GM06990 (cell line): ENCODE measurements around the gene ZNF223.

ENCODE experiments used
- DNase-seq: peaks from one replicate; pipeline ENCODE4 v3.0.0-alpha.2; 2011; ENCODE audit not compliant: insufficient read length; ENCODE audit errors: extremely low read depth
- H3K27me3 ChIP-seq: replicated peaks from 2 replicates; pipeline ENCODE4 v1.6.0; 2011; ENCODE audit warnings: low read length; ENCODE audit not compliant: control insufficient read depth, insufficient read depth
- H3K36me3 ChIP-seq: 2 replicates; pipeline ENCODE4 v1.5.1; 2011; ENCODE audit warnings: low read length; ENCODE audit not compliant: control insufficient read depth, insufficient read depth
- H3K4me3 ChIP-seq: replicated peaks from 2 replicates; pipeline ENCODE4 v1.5.1; 2011; ENCODE audit warnings: low read depth, mild to moderate bottlenecking, control low read depth, low read length
- CTCF ChIP-seq: IDR thresholded peaks from 2 replicates; pipeline ENCODE4 v1.5.1; 2011; ENCODE audit warnings: low read length, control low read depth, mild to moderate bottlenecking, inconsistent platforms; ENCODE audit not compliant: insufficient read depth, poor library complexity, severe bottlenecking

Gene ZNF223

GRCh38 chr19:44026622-44027021, 25.2 kb upstream of the ZNF223 start:
- no peak for DNase-seq
- peaks cover 3% of the 10 kb centered on the region; the same call in 1 of the 2 replicates for H3K36me3 ChIP-seq
- no peaks in the 10 kb centered on the region for H3K27me3 ChIP-seq
- H3K4me3 ChIP-seq, result no peak overlapping the region
- TF ChIP-seq CTCF, result no peak

- no peak overlapping the region for H3K4me3 ChIP-seq
- no peaks in the 10 kb centered on the region for H3K27me3 ChIP-seq
- TF ChIP-seq CTCF, result no peak
- H3K36me3 ChIP-seq, result peaks cover 7% of the 10 kb centered on the region
- DNase-seq, result no peak
These were observed 19.7 kb upstream of the ZNF223 start for GRCh38 chr19:44032001-44032610.

GRCh38 chr19:44042147-44042546, 9.7 kb upstream of the ZNF223 start:
- Histone ChIP-seq H3K36me3 (no peaks in the 10 kb centered on the region), H3K4me3 (no peak overlapping the region), H3K27me3 (no peaks in the 10 kb centered on the region)
- TF ChIP-seq CTCF, result no peak
- DNase-seq, result no peak

GRCh38 chr19:44050740-44051649, 841 bp upstream of the ZNF223 start:
- Histone ChIP-seq H3K36me3 (no peaks in the 10 kb centered on the region), H3K4me3 (peak overlapping the region; percentile 65), H3K27me3 (no peaks in the 10 kb centered on the region)
- DNase-seq, result no peak
- TF ChIP-seq CTCF, result no peak

GRCh38 chr19:44055870-44056269, 4.0 kb downstream of the ZNF223 start:
- Histone ChIP-seq H3K4me3 (no peak overlapping the region), H3K27me3 (no peaks in the 10 kb centered on the region), H3K36me3 (no peaks in the 10 kb centered on the region)
- no peak for TF ChIP-seq CTCF
- no peak for DNase-seq
